A549 (cell line): ENCODE measurements around the gene ALPI. TPM values are rescaled to one million over a fixed set of nuclear protein-coding genes. Genes with fewer than 3 reads are reported as not detected.

Experiments
- ATAC-seq, 2 experiments: fragments of 200-7000 bp in 1 of 2; fragments of >200 bp in 1 of 2; cut with Nextera tagmentation in 1 of 2; cut with Tn5 transposase in 1 of 2; 3 replicates each; pipeline versions ENCODE4 v1.8.0 to v1.9.1; 2018 to 2020; ENCODE audit warnings: mild to moderate bottlenecking in 1 of 2, moderate library complexity in 1 of 2
- CTCF ChIA-PET: fragments of 300-600 bp; sonication (Branson Sonifier 250); formaldehyde crosslinking; extraction: SDS; loops from one replicate; lab custom pipeline; 2021; ENCODE audit warnings: antibody characterized with exemption, inconsistent platforms; lab: Yijun Ruan, JAX
- POLR2A ChIA-PET: fragments of 350-600 bp; formaldehyde crosslinking; extraction: SDS; loops from one replicate; lab custom pipeline; 2021; ENCODE audit warnings: antibody characterized with exemption, inconsistent platforms; lab: Yijun Ruan, JAX
- DNase-seq, 2 experiments: peaks; one replicate each; pipeline versions ENCODE4 v3.0.0 to v3.0.0-alpha.2; 2011 to 2016; ENCODE audit warnings: low read depth in 1 of 2, low spot score in 1 of 2
- FAIRE-seq: peaks from 2 replicates; lab custom pipeline; 2011; peaks lifted over from hg19 to GRCh38; lab: Jason Lieb, UNC
- H3K27ac ChIP-seq, 2 experiments: fragments of >200 bp; sonication (Bioruptor Twin); formaldehyde crosslinking; 3 replicates each; pipeline ENCODE4 v1.5.1; 2016 to 2017
- H3K4me1 ChIP-seq: fragments of >200 bp; sonication (Bioruptor Twin); formaldehyde crosslinking; 3 replicates; pipeline ENCODE4 v1.6.1; 2016
- H3K4me2 ChIP-seq: fragments of >200 bp; sonication (Bioruptor Twin); formaldehyde crosslinking; 3 replicates; pipeline ENCODE4 v1.6.1; 2016
- H3K4me3 ChIP-seq: fragments of >200 bp; sonication (Bioruptor Twin); formaldehyde crosslinking; 3 replicates; pipeline ENCODE4 v1.5.1; 2016
- H3K9me3 ChIP-seq: fragments of >200 bp; sonication (Bioruptor Twin); formaldehyde crosslinking; 3 replicates; pipeline ENCODE4 v1.6.1; 2016
- BHLHE40 ChIP-seq: IDR thresholded peaks from 2 replicates; pipeline ENCODE4 v1.6.1; 2012; ENCODE audit warnings: low read depth, low read length, inconsistent platforms
- CBX2 ChIP-seq: fragments of 200-600 bp; sonication (generic); IDR thresholded peaks from 2 replicates; pipeline ENCODE4 v1.6.1; 2016; ENCODE audit warnings: low read depth, mild to moderate bottlenecking, borderline replicate concordance
- CBX8 ChIP-seq: fragments of 200-600 bp; sonication (generic); IDR thresholded peaks from 2 replicates; pipeline ENCODE4 v1.6.1; 2016
- CHD2 ChIP-seq: fragments of 150-350 bp; IDR thresholded peaks from 2 replicates; pipeline ENCODE4 v1.6.1; 2014; ENCODE audit warnings: low read length; ENCODE audit not compliant: partially characterized antibody
- EHF ChIP-seq: fragments of 250-450 bp; sonication (Bioruptor Pico); IDR thresholded peaks from 2 replicates; pipeline ENCODE4 v1.5.0; 2020; ENCODE audit warnings: mild to moderate bottlenecking
- EP300 ChIP-seq, 2 experiments: fragments of >200 bp; sonication (Bioruptor Twin); formaldehyde crosslinking; IDR thresholded peaks; 2 replicates in 1 of 2; 3 replicates in 1 of 2; pipeline ENCODE4 v1.6.1; 2016 to 2017
- FOSL2 ChIP-seq, 2 experiments: fragments of 450-650 bp in 1 of 2; fragments of >200 bp in 1 of 2; sonication (Bioruptor Twin) in 1 of 2; formaldehyde crosslinking; IDR thresholded peaks; 2 replicates each; pipeline versions ENCODE4 v1.5.0 to v1.6.1; 2016 to 2020; ENCODE audit warnings: mild to moderate bottlenecking in 1 of 2, moderate library complexity in 1 of 2
- GATA3 ChIP-seq: IDR thresholded peaks from 2 replicates; pipeline ENCODE4 v1.6.1; 2012; ENCODE audit warnings: borderline replicate concordance
- HDAC2 ChIP-seq: fragments of 200-600 bp; sonication (generic); IDR thresholded peaks from 2 replicates; pipeline ENCODE4 v1.6.1; 2016
- HEYL ChIP-seq: fragments of 250-450 bp; sonication (Bioruptor Pico); IDR thresholded peaks from 2 replicates; pipeline ENCODE4 v1.8.0; 2021; ENCODE audit warnings: mild to moderate bottlenecking, moderate library complexity
- HOXB13 ChIP-seq: fragments of 250-450 bp; sonication (Bioruptor Pico); IDR thresholded peaks from 2 replicates; pipeline ENCODE4 v1.5.0; 2020; ENCODE audit warnings: low read depth, mild to moderate bottlenecking, moderate library complexity
- HOXB5 ChIP-seq: fragments of 250-450 bp; sonication (Bioruptor Pico); IDR thresholded peaks from 2 replicates; pipeline ENCODE4 v1.5.0; 2020; ENCODE audit warnings: mild to moderate bottlenecking, moderate library complexity
- JUN ChIP-seq, 2 experiments: fragments of >200 bp; sonication (Bioruptor Twin); formaldehyde crosslinking; IDR thresholded peaks; 2 replicates in 1 of 2; 3 replicates in 1 of 2; pipeline ENCODE4 v1.6.1; 2016 to 2017
- MAFK ChIP-seq: fragments of 450-650 bp; IDR thresholded peaks from 2 replicates; pipeline ENCODE4 v1.6.1; 2014; ENCODE audit not compliant: partially characterized antibody
- MAZ ChIP-seq: fragments of 150-350 bp; IDR thresholded peaks from 2 replicates; pipeline ENCODE4 v1.6.1; 2014; ENCODE audit warnings: antibody characterized with exemption, low read depth, low read length, borderline replicate concordance
- NFE2L2 ChIP-seq: fragments of 150-350 bp; conservative IDR thresholded peaks from 2 replicates; pipeline ENCODE4 v1.6.1; 2014; ENCODE audit warnings: low read length
- RAD21 ChIP-seq, 2 experiments: fragments of >200 bp in 1 of 2; sonication (Bioruptor Twin) in 1 of 2; formaldehyde crosslinking in 1 of 2; IDR thresholded peaks in 1 of 2; conservative IDR thresholded peaks in 1 of 2; 2 replicates in 1 of 2; 3 replicates in 1 of 2; pipeline ENCODE4 v1.6.1; 2012 to 2018; ENCODE audit warnings: inconsistent platforms in 1 of 2
- RARB ChIP-seq: fragments of 250-450 bp; sonication (Bioruptor Pico); IDR thresholded peaks from 2 replicates; pipeline ENCODE4 v1.8.0; 2021; ENCODE audit warnings: mild to moderate bottlenecking, moderate library complexity
- RFX5 ChIP-seq: fragments of 450-650 bp; IDR thresholded peaks from 2 replicates; pipeline ENCODE4 v1.7.1; 2014; ENCODE audit warnings: antibody characterized with exemption, mild to moderate bottlenecking, moderate library complexity
- RNF2 ChIP-seq: fragments of 200-600 bp; sonication (generic); IDR thresholded peaks from 2 replicates; pipeline ENCODE4 v1.6.1; 2016; ENCODE audit warnings: low read depth, mild to moderate bottlenecking, antibody characterized with exemption, moderate library complexity, borderline replicate concordance
- SMC3 ChIP-seq: fragments of >200 bp; sonication (Bioruptor Twin); formaldehyde crosslinking; IDR thresholded peaks from 3 replicates; pipeline ENCODE4 v1.6.1; 2018; ENCODE audit warnings: inconsistent platforms
- ZFP36 ChIP-seq: fragments of 450-650 bp; IDR thresholded peaks from 2 replicates; pipeline ENCODE4 v1.6.1; 2014; ENCODE audit warnings: borderline replicate concordance; ENCODE audit not compliant: partially characterized antibody
- ZNF302 ChIP-seq: fragments of 250-450 bp; sonication (Bioruptor Pico); IDR thresholded peaks from 2 replicates; pipeline ENCODE4 v1.9.0; 2021; ENCODE audit warnings: inconsistent platforms, mild to moderate bottlenecking, moderate library complexity
- WGBS: methylation state at CpG from one replicate; pipeline ENCODE4 v1.1.6; 2017; ENCODE audit errors: missing lambda C conversion rate; 5-methylcytosine and 5-hydroxymethylcytosine counted together
- polyA plus RNA-seq, 4 experiments: library from polyadenylated mRNA; depleted of rRNA in 3 of 4; stranded (reverse); fragments of >200 nt; fragmentation: RNase III in 1 of 4; extraction: RNeasy Plus Mini Kit Qiagen cat#74134 plus additional on column Dnase treatment in 1 of 4; gene quantifications; 2 replicates in 3 of 4; 3 replicates in 1 of 4; pipeline ENCODE4 v1.2.3, GENCODE V29; 2011 to 2017
- TF ChIP-seq, protein P1 (sequence below): fragments of 250-450 bp; sonication (Bioruptor Pico); IDR thresholded peaks from 2 replicates; pipeline ENCODE4 v1.5.0; 2020; ENCODE audit warnings: low read depth, mild to moderate bottlenecking, moderate library complexity
- TF ChIP-seq, protein P2 (sequence below): fragments of >200 bp; sonication (Bioruptor Twin); formaldehyde crosslinking; IDR thresholded peaks from 3 replicates; pipeline ENCODE4 v1.5.1; 2016
- TF ChIP-seq, protein P3 (sequence below): fragments of >200 bp; sonication (Bioruptor Twin); formaldehyde crosslinking; IDR thresholded peaks from 2 replicates; pipeline ENCODE4 v1.6.1; 2016

ALPI gene
- polyA plus RNA-seq, 2 of the 4 experiments (the other 2 are of a cell fraction) = 0.05 TPM; not detected in 1

DNA sequence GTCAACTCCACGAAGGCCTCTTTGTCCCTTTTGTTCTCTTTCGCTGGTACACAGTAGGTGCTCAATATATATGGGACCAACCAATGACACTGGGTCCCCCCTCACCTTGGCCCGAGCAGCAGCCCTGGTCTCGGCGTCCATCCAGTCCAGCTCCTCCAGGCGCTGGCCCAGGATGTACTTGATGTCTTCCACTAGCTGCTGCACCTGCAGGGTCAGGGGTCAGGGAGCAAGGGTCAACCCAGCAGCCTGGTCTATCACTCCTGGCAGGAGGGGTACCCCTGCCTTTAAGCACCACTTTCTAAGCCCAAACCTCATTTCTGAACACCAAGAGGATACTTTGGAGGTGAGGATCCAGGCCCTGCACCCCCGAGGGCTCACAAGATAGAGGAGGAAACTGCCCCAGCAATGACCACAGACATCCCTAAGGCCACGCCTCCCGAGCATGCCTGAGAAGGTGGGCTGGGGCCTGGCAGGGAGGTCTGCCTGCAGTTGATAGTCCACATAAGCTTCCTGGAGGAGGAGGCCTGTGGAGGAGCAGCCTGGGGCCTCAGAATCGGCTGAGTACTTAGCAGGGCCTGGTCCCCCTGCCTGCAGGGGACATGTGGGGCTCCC is 27.5 kb downstream of the ALPI start:
- WGBS = 75% methylated on average over 8 of the region's 10 CpGs
- no peak for DNase-seq
- no peak for FAIRE-seq

DNA sequence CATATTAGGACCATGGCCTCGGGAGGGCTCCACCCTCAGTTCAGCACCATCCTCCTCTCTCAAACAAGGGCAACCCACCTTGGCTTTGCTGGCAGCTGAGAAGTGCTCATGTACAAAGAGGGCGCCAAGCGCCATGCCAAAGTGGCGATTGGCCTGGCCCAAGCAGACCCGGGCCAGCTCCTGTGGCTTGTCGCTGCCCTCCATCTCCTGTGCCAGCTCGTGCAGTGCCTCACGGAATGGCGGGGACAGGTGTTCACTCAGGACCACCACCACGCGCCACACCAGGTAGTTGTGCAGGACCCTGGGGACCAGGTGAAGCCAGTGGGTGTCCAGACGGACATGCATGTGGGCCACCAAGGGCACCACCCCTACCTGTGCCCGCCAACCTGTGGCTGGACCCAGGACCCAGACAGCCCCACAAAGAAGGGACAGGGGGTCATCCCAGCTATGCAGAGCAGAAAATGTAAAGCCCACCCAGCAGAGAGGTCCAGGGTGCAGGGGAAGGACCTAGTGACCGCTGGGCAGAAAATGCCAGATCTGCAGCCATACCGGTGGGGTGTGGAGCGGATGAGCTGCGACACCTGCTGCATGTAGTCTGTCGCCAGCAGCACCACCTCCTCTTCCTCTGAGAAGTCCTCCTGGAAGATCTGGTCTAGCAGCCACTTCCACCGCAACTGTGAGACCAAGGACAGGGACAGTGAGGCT is 28.1 kb downstream of the ALPI start:
- POLR2A ChIA-PET = no interaction called here

More for the DNA sequence above, 27.5 kb downstream of the ALPI start:
- H3K27ac ChIP-seq = no peak overlapping the region
- TF ChIP-seq RAD21 (conservative IDR thresholded peaks at IDR 0.05 in 1 of 2, IDR thresholded peaks at IDR 0.05 in 1 of 2) (no peak), EHF (CRISPR knock-in tag) (no peak), EP300 (IDR thresholded peaks at IDR 0.05) (no peak), CBX8 (no peak), HDAC2 (no peak), JUN (IDR thresholded peaks at IDR 0.05) (no peak), RARB (CRISPR knock-in tag) (no peak), RFX5 (no peak), CHD2 (no peak), HOXB13 (CRISPR knock-in tag) (no peak)
- TF ChIP-seq, protein P1, sequence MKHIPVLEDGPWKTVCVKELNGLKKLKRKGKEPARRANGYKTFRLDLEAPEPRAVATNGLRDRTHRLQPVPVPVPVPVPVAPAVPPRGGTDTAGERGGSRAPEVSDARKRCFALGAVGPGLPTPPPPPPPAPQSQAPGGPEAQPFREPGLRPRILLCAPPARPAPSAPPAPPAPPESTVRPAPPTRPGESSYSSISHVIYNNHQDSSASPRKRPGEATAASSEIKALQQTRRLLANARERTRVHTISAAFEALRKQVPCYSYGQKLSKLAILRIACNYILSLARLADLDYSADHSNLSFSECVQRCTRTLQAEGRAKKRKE (CRISPR knock-in tag) = no peak
- no peaks in the 10 kb centered on the region for H3K9me3 ChIP-seq
- no peak overlapping the region for H3K4me3 ChIP-seq
- ChIA-PET POLR2A (no interaction called here), CTCF (interaction anchor here (1.5 kb wide), 1 partner anchor 36 kb away, joined by 3 read pairs; no protein-coding TSS in a partner anchor)
- peaks cover 6% of the 10 kb centered on the region; the same call in 1 of the 3 replicates for H3K4me1 ChIP-seq
- no peak for ATAC-seq
- no peak overlapping the region for H3K4me2 ChIP-seq

More for the DNA sequence above, 28.1 kb downstream of the ALPI start:
- ATAC-seq = no peak
- Histone ChIP-seq H3K27ac (no peak overlapping the region), H3K4me3 (no peak overlapping the region), H3K4me2 (no peak overlapping the region), H3K4me1 (peaks cover 6% of the 10 kb centered on the region; the same call in 1 of the 3 replicates), H3K9me3 (no peaks in the 10 kb centered on the region)
- no peak for FAIRE-seq
- DNase-seq = no peak
- WGBS = 74% methylated on average over 10 of the region's 19 CpGs
- TF ChIP-seq ZFP36 (no peak), MAFK (no peak), NFE2L2 (no peak), ZNF302 (CRISPR knock-in tag) (no peak), JUN (IDR thresholded peaks at IDR 0.05) (no peak), GATA3 (no peak), HOXB13 (CRISPR knock-in tag) (no peak), HEYL (CRISPR knock-in tag) (no peak), MAZ (no peak), HOXB5 (CRISPR knock-in tag) (no peak), SMC3 (no peak), EHF (CRISPR knock-in tag) (no peak), CBX2 (no peak), RNF2 (no peak), FOSL2 (IDR thresholded peaks at IDR 0.05) (no peak), FOSL2 (CRISPR knock-in tag; IDR thresholded peaks at IDR 0.05) (no peak), BHLHE40 (no peak), RARB (CRISPR knock-in tag) (no peak)
- TF ChIP-seq, protein P2, sequence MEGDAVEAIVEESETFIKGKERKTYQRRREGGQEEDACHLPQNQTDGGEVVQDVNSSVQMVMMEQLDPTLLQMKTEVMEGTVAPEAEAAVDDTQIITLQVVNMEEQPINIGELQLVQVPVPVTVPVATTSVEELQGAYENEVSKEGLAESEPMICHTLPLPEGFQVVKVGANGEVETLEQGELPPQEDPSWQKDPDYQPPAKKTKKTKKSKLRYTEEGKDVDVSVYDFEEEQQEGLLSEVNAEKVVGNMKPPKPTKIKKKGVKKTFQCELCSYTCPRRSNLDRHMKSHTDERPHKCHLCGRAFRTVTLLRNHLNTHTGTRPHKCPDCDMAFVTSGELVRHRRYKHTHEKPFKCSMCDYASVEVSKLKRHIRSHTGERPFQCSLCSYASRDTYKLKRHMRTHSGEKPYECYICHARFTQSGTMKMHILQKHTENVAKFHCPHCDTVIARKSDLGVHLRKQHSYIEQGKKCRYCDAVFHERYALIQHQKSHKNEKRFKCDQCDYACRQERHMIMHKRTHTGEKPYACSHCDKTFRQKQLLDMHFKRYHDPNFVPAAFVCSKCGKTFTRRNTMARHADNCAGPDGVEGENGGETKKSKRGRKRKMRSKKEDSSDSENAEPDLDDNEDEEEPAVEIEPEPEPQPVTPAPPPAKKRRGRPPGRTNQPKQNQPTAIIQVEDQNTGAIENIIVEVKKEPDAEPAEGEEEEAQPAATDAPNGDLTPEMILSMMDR = no peak
- TF ChIP-seq, protein P3, sequence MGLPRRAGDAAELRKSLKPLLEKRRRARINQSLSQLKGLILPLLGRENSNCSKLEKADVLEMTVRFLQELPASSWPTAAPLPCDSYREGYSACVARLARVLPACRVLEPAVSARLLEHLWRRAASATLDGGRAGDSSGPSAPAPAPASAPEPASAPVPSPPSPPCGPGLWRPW = no peak
- CTCF ChIA-PET = no interaction called here
